Measurements from ENCODE around the gene ITGB2.

- TF ChIP-seq, protein P1, sequence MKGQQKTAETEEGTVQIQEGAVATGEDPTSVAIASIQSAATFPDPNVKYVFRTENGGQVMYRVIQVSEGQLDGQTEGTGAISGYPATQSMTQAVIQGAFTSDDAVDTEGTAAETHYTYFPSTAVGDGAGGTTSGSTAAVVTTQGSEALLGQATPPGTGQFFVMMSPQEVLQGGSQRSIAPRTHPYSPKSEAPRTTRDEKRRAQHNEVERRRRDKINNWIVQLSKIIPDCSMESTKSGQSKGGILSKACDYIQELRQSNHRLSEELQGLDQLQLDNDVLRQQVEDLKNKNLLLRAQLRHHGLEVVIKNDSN (IDR thresholded peaks at IDR 0.05) = no peak
- TF ChIP-seq TAF1 (IDR thresholded peaks at IDR 0.05; ENCODE audit: low read depth) (no peak), CEBPB (IDR thresholded peaks at IDR 0.05) (no peak), YY1 (IDR thresholded peaks at IDR 0.05; ENCODE audit: low read depth) (no peak), EP300 (IDR thresholded peaks at IDR 0.05; ENCODE audit: borderline replicate concordance) (no peak)
- TF ChIP-seq, protein P2, sequence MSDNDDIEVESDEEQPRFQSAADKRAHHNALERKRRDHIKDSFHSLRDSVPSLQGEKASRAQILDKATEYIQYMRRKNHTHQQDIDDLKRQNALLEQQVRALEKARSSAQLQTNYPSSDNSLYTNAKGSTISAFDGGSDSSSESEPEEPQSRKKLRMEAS (IDR thresholded peaks at IDR 0.05) = no peak
These were observed 29.1 kb downstream of the ITGB2 start for GRCh38 chr21:44891631-44892031.

All from Ishikawa (cell line).